Liver (tissue), 9 donors: ENCODE data around the gene PCED1B. TPM values are rescaled to one million over a fixed set of nuclear protein-coding genes. Genes with fewer than 3 reads are reported as not detected.

Experiments used
- DNase-seq: peaks from one replicate; pipeline ENCODE4 v3.0.0-alpha.2; 2017; ENCODE audit warnings: low spot score
- H3K27ac ChIP-seq, 2 donors: one replicate each; pipeline ENCODE4 v1.7.0; 2013; ENCODE audit warnings: inconsistent platforms in 2 of 2, low read length in 2 of 2, control low read depth in 1 of 2, low read depth in 1 of 2, mild to moderate bottlenecking in 1 of 2
- H3K27me3 ChIP-seq, 4 donors: one replicate each; pipeline versions ENCODE4 v1.6.1 to v1.7.0; 2013; ENCODE audit warnings: low read length in 3 of 4, inconsistent platforms in 1 of 4, mild to moderate bottlenecking in 1 of 4, moderate library complexity in 1 of 4; ENCODE audit not compliant: control insufficient read depth in 4 of 4, insufficient read depth in 4 of 4
- H3K36me3 ChIP-seq, 4 donors: one replicate each; pipeline versions ENCODE4 v1.6.1 to v1.7.0; 2013; ENCODE audit warnings: low read length in 3 of 4, mild to moderate bottlenecking in 3 of 4, low read depth in 1 of 4, moderate library complexity in 1 of 4; ENCODE audit not compliant: control insufficient read depth in 4 of 4, insufficient read depth in 3 of 4
- H3K4me1 ChIP-seq, 4 donors: one replicate each; pipeline versions ENCODE4 v1.6.1 to v1.7.0; 2013; ENCODE audit warnings: low read length in 3 of 4, mild to moderate bottlenecking in 3 of 4, moderate library complexity in 1 of 4; ENCODE audit not compliant: control insufficient read depth in 4 of 4, insufficient read depth in 4 of 4
- H3K4me3 ChIP-seq, 3 donors: one replicate each; pipeline versions ENCODE4 v1.6.1 to v1.7.0; 2013; ENCODE audit warnings: low read length in 3 of 3, control low read depth in 1 of 3, low read depth in 1 of 3, mild to moderate bottlenecking in 1 of 3
- H3K9ac ChIP-seq, 2 donors: one replicate each; pipeline ENCODE4 v1.7.0; 2013; ENCODE audit warnings: low read length in 2 of 2, mild to moderate bottlenecking in 2 of 2, moderate library complexity in 2 of 2, control low read depth in 1 of 2, low read depth in 1 of 2
- H3K9me3 ChIP-seq, 4 donors: one replicate each; pipeline versions ENCODE4 v1.6.1 to v1.7.0; 2013; ENCODE audit warnings: low read length in 3 of 4; ENCODE audit not compliant: control insufficient read depth in 4 of 4
- ATF3 ChIP-seq: IDR thresholded peaks from 2 replicates; pipeline ENCODE4 v1.6.1; 2016; ENCODE audit warnings: antibody characterized with exemption
- CTCF ChIP-seq: fragments of 150-350 bp; IDR thresholded peaks from 2 replicates; pipeline ENCODE4 v1.5.1; 2017; ENCODE audit warnings: improper control_type of control experiment, low read depth, low read length; ENCODE audit not compliant: missing input control
- FOXA1 ChIP-seq: IDR thresholded peaks from 2 replicates; pipeline ENCODE4 v1.6.1; 2016; ENCODE audit warnings: antibody characterized with exemption
- HNF4A ChIP-seq, 2 donors: conservative IDR thresholded peaks; 2 replicates each; pipeline ENCODE4 v1.6.1; 2016; ENCODE audit warnings: antibody characterized with exemption in 2 of 2, mild to moderate bottlenecking in 2 of 2
- HNF4G ChIP-seq: IDR thresholded peaks from 2 replicates; pipeline ENCODE4 v1.6.1; 2016; ENCODE audit warnings: antibody characterized with exemption
- JUND ChIP-seq, 2 donors: IDR thresholded peaks; 2 replicates each; pipeline ENCODE4 v1.6.1; 2016; ENCODE audit warnings: antibody characterized with exemption in 2 of 2
- MAX ChIP-seq: IDR thresholded peaks from 2 replicates; pipeline ENCODE4 v1.6.1; 2016; ENCODE audit warnings: antibody characterized with exemption
- NR2F2 ChIP-seq: IDR thresholded peaks from 2 replicates; pipeline ENCODE4 v1.6.1; 2016; ENCODE audit warnings: antibody characterized with exemption
- RAD21 ChIP-seq, 2 donors: IDR thresholded peaks; 2 replicates each; pipeline ENCODE4 v1.6.1; 2016; ENCODE audit warnings: antibody characterized with exemption in 2 of 2, mild to moderate bottlenecking in 2 of 2
- REST ChIP-seq: IDR thresholded peaks from 2 replicates; pipeline ENCODE4 v1.6.1; 2016; ENCODE audit warnings: antibody characterized with exemption, mild to moderate bottlenecking
- RXRA ChIP-seq, 2 donors: IDR thresholded peaks; 2 replicates each; pipeline ENCODE4 v1.6.1; 2017 to 2018; ENCODE audit warnings: antibody characterized with exemption in 2 of 2, mild to moderate bottlenecking in 1 of 2
- SP1 ChIP-seq: IDR thresholded peaks from 2 replicates; pipeline ENCODE4 v1.6.1; 2018; ENCODE audit warnings: antibody characterized with exemption, mild to moderate bottlenecking
- TAF1 ChIP-seq: conservative IDR thresholded peaks from 2 replicates; pipeline ENCODE4 v1.6.1; 2016; ENCODE audit warnings: antibody characterized with exemption, mild to moderate bottlenecking
- YY1 ChIP-seq: IDR thresholded peaks from 2 replicates; pipeline ENCODE4 v1.6.1; 2016; ENCODE audit warnings: antibody characterized with exemption, mild to moderate bottlenecking
- WGBS: extraction: QIAGEN DNeasy Blood & Tissue Kit; methylation state at CpG from one replicate; pipeline ENCODE4 v1.1.7; 2013; 5-methylcytosine and 5-hydroxymethylcytosine counted together
- polyA plus RNA-seq, 2 donors: library from polyadenylated mRNA; stranded (reverse) in 1 of 2; unstranded in 1 of 2; fragments of 200-250 nt in 1 of 2; fragments of >200 nt in 1 of 2; fragmentation: Nextera tagmentation in 1 of 2; extraction: Ambion mirVana in 1 of 2; gene quantifications; one replicate each; pipeline versions ENCODE4 v1.2.1 to v1.2.3, GENCODE V29; 2013 to 2015
- total RNA-seq, 2 donors: library from RNA; depleted of rRNA; stranded (reverse); fragments of >200 nt; gene quantifications; one replicate each; pipeline ENCODE4 v1.2.3, GENCODE V29; 2014
- donor health status: healthy.
- donor health status: healthy.
- donor health status: healthy.
- donor health status: healthy.
- donor health status: healthy.

The PCED1B gene
- total and polyA plus RNA-seq, 4 donors = 0.51 to 1.8 (median 1.1) TPM

GRCh38 chr12:47245623-47246022 lies 166.2 kb downstream of the PCED1B start (continued):
- TF ChIP-seq CTCF (no peak), TAF1 (no peak), ATF3 (no peak)

GRCh38 chr12:47247418-47247817 lies 168.0 kb downstream of the PCED1B start:
- no peak for DNase-seq
- Histone ChIP-seq H3K9ac (no peak overlapping the region), H3K4me1 (peaks cover 0 to 5% (median 1%) of the 10 kb centered on the region in 4 donors), H3K27me3 (no peaks in the 10 kb centered on the region), H3K36me3 (no peaks in the 10 kb centered on the region), H3K4me3 (no peak overlapping the region), H3K27ac (no peak overlapping the region), H3K9me3 (no peaks in the 10 kb centered on the region)
- 40% methylated on average over 1 of the region's 1 CpG for WGBS
- TF ChIP-seq FOXA1 = no peak
- TF ChIP-seq NR2F2 = no peak
- TF ChIP-seq YY1 = peak; percentile 56
- peak; percentile 30 to 63 for TF ChIP-seq RXRA (IDR thresholded peaks at IDR 0.05)
- peak; percentile 55 to 73 for TF ChIP-seq HNF4A (conservative IDR thresholded peaks at IDR 0.05)
- TF ChIP-seq CTCF = no peak
- no peak for TF ChIP-seq TAF1
- TF ChIP-seq MAX = peak; percentile 48
- TF ChIP-seq SP1 = peak; percentile 28
- TF ChIP-seq JUND (IDR thresholded peaks at IDR 0.05) = peak in 1 of 2 donors; percentile 43
- peak; percentile 42 for TF ChIP-seq REST
- TF ChIP-seq HNF4G = peak; percentile 34
- no peak for TF ChIP-seq ATF3
- TF ChIP-seq RAD21 (IDR thresholded peaks at IDR 0.05) = peak; percentile 47 to 66
